AG09309 (cell line): ENCODE data around the gene GPRIN1.
"Not testable (repeated sequence)": the region's sequence is repeated elsewhere in the genome, so short reads cannot be mapped to it uniquely, and the experiment has no call there.

Experiments
- DNase-seq: peaks from one replicate; pipeline ENCODE4 v3.0.0-alpha.2; 2010; ENCODE audit warnings: low read depth
- H3K4me3 ChIP-seq: 2 replicates; pipeline ENCODE4 v1.5.1; 2011; ENCODE audit warnings: mild to moderate bottlenecking, low read depth, low read length, moderate library complexity; ENCODE audit not compliant: control insufficient read depth
- CTCF ChIP-seq: IDR thresholded peaks from 2 replicates; pipeline ENCODE4 v1.5.1; 2011; ENCODE audit warnings: mild to moderate bottlenecking, low read depth, low read length, inconsistent platforms; ENCODE audit not compliant: insufficient read depth, control insufficient read depth; ENCODE audit errors: missing control alignments

The GPRIN1 gene

GRCh38 chr5:176608937-176609723 lies 826 bp downstream of the GPRIN1 start:
- no peak for TF ChIP-seq CTCF
- peak overlapping the region; percentile 28 for H3K4me3 ChIP-seq
- DNase-seq: no peak

- no peak overlapping the region for H3K4me3 ChIP-seq
- no peak for TF ChIP-seq CTCF
- no peak for DNase-seq
Measured at GRCh38 chr5:176608142-176608705, 1.7 kb downstream of the GPRIN1 start.

DNA sequence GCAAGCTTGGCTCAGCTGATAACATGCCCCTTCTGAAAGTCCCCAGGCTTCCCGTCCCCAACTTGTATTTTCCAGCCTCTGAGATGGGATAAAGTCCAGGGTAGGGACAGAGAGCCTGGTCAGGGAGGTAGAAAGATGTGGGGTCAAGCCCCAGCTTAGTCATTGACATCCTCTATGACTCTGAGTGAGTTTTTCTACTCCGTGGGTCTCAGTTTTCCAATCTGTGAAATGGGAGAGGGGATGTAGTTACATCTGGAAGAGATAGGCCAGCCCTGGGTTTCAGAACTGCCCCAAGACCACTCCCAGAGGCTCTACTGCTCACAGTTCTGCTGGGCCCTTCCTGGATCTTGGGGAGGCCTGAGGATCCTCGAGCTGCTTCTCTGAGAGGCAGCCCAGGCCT lies 3.1 kb downstream of the GPRIN1 start:
- no peak overlapping the region for H3K4me3 ChIP-seq
- no peak for TF ChIP-seq CTCF
- DNase-seq: no peak

GRCh38 chr5:176606032-176606431 lies 3.9 kb downstream of the GPRIN1 start:
- H3K4me3 ChIP-seq: no peak overlapping the region
- no peak for TF ChIP-seq CTCF
- no peak for DNase-seq

GRCh38 chr5:176603091-176603490 lies 6.9 kb downstream of the GPRIN1 start:
- no peak for TF ChIP-seq CTCF
- no peak for DNase-seq
- no peak overlapping the region for H3K4me3 ChIP-seq

DNA sequence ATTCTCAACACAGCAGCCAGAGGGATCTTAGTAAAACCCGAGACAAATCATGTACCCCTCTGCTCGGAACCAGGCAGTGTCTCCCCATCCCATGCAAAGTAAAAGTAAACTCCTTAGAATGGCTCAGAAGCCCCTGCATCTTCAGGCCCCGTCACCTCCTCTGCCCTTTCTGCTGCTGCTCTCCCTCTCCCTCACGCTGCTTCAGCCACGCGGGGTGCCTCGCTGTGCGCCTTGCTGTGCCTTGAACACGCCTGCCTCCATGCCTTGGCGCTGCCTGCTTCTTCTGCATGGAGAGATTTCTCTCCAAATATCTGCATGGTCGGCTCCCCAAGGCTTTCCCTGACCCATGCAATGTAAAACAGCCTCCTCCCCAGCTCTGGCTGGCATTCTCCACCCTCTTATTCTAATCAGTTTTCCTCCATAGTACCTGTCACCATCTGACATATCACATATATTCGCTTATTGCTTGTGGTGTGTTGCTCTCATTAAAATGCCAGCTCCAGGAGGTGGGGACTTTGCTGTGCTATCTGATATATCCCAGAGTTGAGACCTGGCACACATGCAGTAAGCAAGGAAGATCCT lies 8.0 kb downstream of the GPRIN1 start:
- no peak overlapping the region for H3K4me3 ChIP-seq
- no peak for TF ChIP-seq CTCF
- no peak for DNase-seq

GRCh38 chr5:176599749-176600430 lies 10.1 kb downstream of the GPRIN1 start:
- not testable (repeated sequence) for DNase-seq, H3K4me3 ChIP-seq
